Stimulated activated memory B cell treated with anti-CD40 and anti-IgM and Interleukin-4, amounts not matched to agents 10 μg/mL and 1 μg/mL and 100 μg/mL, for 72 hours (primary cell): ENCODE results near the gene LRP3.

Experiments
- ATAC-seq: fragments of 150-1000 bp; cut with Tn5 transposase; 2 replicates; pipeline ENCODE4 v1.10.0; 2021
- H3K27ac Mint-ChIP-seq: one replicate; pipeline ENCODE4 v1.8.0; 2022; ENCODE audit warnings: mild to moderate bottlenecking, mixed read lengths
- H3K27me3 Mint-ChIP-seq: one replicate; pipeline ENCODE4 v1.8.0; 2022; ENCODE audit warnings: mixed read lengths
- H3K36me3 Mint-ChIP-seq: one replicate; pipeline ENCODE4 v1.8.0; 2022; ENCODE audit warnings: mixed read lengths
- H3K4me1 Mint-ChIP-seq: one replicate; pipeline ENCODE4 v1.8.0; 2022; ENCODE audit warnings: mixed read lengths
- H3K4me3 Mint-ChIP-seq: one replicate; pipeline ENCODE4 v1.8.0; 2022; ENCODE audit warnings: mild to moderate bottlenecking, moderate library complexity, mixed read lengths
- H3K9me3 Mint-ChIP-seq: one replicate; pipeline ENCODE4 v1.8.0; 2022; ENCODE audit warnings: mixed read lengths

The LRP3 gene

GRCh38 chr19:33193269-33193864 is 763 bp upstream of the LRP3 start:
- Mint-ChIP-seq H3K9me3 (no peaks in the 10 kb centered on the region), H3K4me1 (peaks cover 10% of the 10 kb centered on the region), H3K4me3 (peak overlapping the region; percentile 54), H3K27ac (no peak overlapping the region), H3K27me3 (peaks cover 73% of the 10 kb centered on the region), H3K36me3 (no peaks in the 10 kb centered on the region)
- no peak for ATAC-seq

- Mint-ChIP-seq H3K4me1 (peaks cover 10% of the 10 kb centered on the region), H3K9me3 (no peaks in the 10 kb centered on the region), H3K4me3 (no peak overlapping the region), H3K27me3 (peaks cover 69% of the 10 kb centered on the region), H3K36me3 (no peaks in the 10 kb centered on the region), H3K27ac (no peak overlapping the region)
- no peak for ATAC-seq
Measured at GRCh38 chr19:33194532-33194885, 379 bp downstream of the LRP3 start.

GRCh38 chr19:33194886-33195644 is 935 bp downstream of the LRP3 start:
- Mint-ChIP-seq H3K4me3 (no peak overlapping the region), H3K27me3 (peaks cover 64% of the 10 kb centered on the region), H3K36me3 (no peaks in the 10 kb centered on the region), H3K9me3 (no peaks in the 10 kb centered on the region), H3K27ac (no peak overlapping the region), H3K4me1 (peaks cover 10% of the 10 kb centered on the region)
- no peak for ATAC-seq

- Mint-ChIP-seq H3K36me3 (no peaks in the 10 kb centered on the region), H3K27ac (no peak overlapping the region), H3K4me1 (peaks cover 10% of the 10 kb centered on the region), H3K27me3 (peaks cover 57% of the 10 kb centered on the region), H3K4me3 (no peak overlapping the region), H3K9me3 (no peaks in the 10 kb centered on the region)
- no peak for ATAC-seq
Measured at GRCh38 chr19:33195645-33196347, 1.7 kb downstream of the LRP3 start.

- ATAC-seq, result no peak
- Mint-ChIP-seq H3K9me3 (no peaks in the 10 kb centered on the region), H3K4me1 (peaks cover 10% of the 10 kb centered on the region), H3K4me3 (no peak overlapping the region), H3K36me3 (no peaks in the 10 kb centered on the region), H3K27ac (no peak overlapping the region), H3K27me3 (peaks cover 57% of the 10 kb centered on the region)
Measured at GRCh38 chr19:33196446-33197193, 2.5 kb downstream of the LRP3 start.

GRCh38 chr19:33197591-33198000 is 3.5 kb downstream of the LRP3 start:
- H3K27ac Mint-ChIP-seq, result no peak overlapping the region
- peaks cover 48% of the 10 kb centered on the region for H3K27me3 Mint-ChIP-seq
- no peaks in the 10 kb centered on the region for H3K36me3 Mint-ChIP-seq
- no peak overlapping the region for H3K4me3 Mint-ChIP-seq
- no peak for ATAC-seq
- H3K4me1 Mint-ChIP-seq, result peaks cover 10% of the 10 kb centered on the region
- no peaks in the 10 kb centered on the region for H3K9me3 Mint-ChIP-seq

GRCh38 chr19:33198169-33198568 is 4.0 kb downstream of the LRP3 start:
- H3K4me1 Mint-ChIP-seq, result peaks cover 10% of the 10 kb centered on the region
- no peak for ATAC-seq
- H3K4me3 Mint-ChIP-seq, result no peak overlapping the region
- H3K36me3 Mint-ChIP-seq, result no peaks in the 10 kb centered on the region
- peaks cover 42% of the 10 kb centered on the region for H3K27me3 Mint-ChIP-seq
- H3K27ac Mint-ChIP-seq, result no peak overlapping the region
- H3K9me3 Mint-ChIP-seq, result no peaks in the 10 kb centered on the region

- H3K9me3 Mint-ChIP-seq, result no peaks in the 10 kb centered on the region
- H3K36me3 Mint-ChIP-seq, result no peaks in the 10 kb centered on the region
- peaks cover 34% of the 10 kb centered on the region for H3K27me3 Mint-ChIP-seq
- no peak for ATAC-seq
- no peak overlapping the region for H3K27ac Mint-ChIP-seq
- peaks cover 10% of the 10 kb centered on the region for H3K4me1 Mint-ChIP-seq
- H3K4me3 Mint-ChIP-seq, result no peak overlapping the region
Measured at GRCh38 chr19:33199441-33200265, 5.5 kb downstream of the LRP3 start.

- Mint-ChIP-seq H3K36me3 (no peaks in the 10 kb centered on the region), H3K27me3 (peaks cover 20% of the 10 kb centered on the region), H3K4me3 (no peak overlapping the region), H3K4me1 (peaks cover 10% of the 10 kb centered on the region), H3K27ac (no peak overlapping the region), H3K9me3 (no peaks in the 10 kb centered on the region)
- ATAC-seq, result no peak
Measured at GRCh38 chr19:33201473-33201872, 7.3 kb downstream of the LRP3 start.

GRCh38 chr19:33201886-33202545 is 7.9 kb downstream of the LRP3 start:
- H3K4me1 Mint-ChIP-seq, result peaks cover 9% of the 10 kb centered on the region
- no peak overlapping the region for H3K4me3 Mint-ChIP-seq
- H3K9me3 Mint-ChIP-seq, result no peaks in the 10 kb centered on the region
- no peak overlapping the region for H3K27ac Mint-ChIP-seq
- H3K36me3 Mint-ChIP-seq, result no peaks in the 10 kb centered on the region
- ATAC-seq, result no peak
- peaks cover 15% of the 10 kb centered on the region for H3K27me3 Mint-ChIP-seq

- Mint-ChIP-seq H3K27ac (no peak overlapping the region), H3K4me3 (no peak overlapping the region), H3K27me3 (peaks cover 10% of the 10 kb centered on the region), H3K9me3 (no peaks in the 10 kb centered on the region), H3K4me1 (peaks cover under 1% of the 10 kb centered on the region), H3K36me3 (no peaks in the 10 kb centered on the region)
- no peak for ATAC-seq
Measured at GRCh38 chr19:33202546-33203507, 8.7 kb downstream of the LRP3 start.

- Mint-ChIP-seq H3K9me3 (no peaks in the 10 kb centered on the region), H3K27me3 (peaks cover 10% of the 10 kb centered on the region), H3K27ac (no peak overlapping the region), H3K4me1 (no peaks in the 10 kb centered on the region), H3K4me3 (no peak overlapping the region), H3K36me3 (no peaks in the 10 kb centered on the region)
- ATAC-seq, result no peak
Measured at GRCh38 chr19:33203529-33203928, 9.4 kb downstream of the LRP3 start.

GRCh38 chr19:33204136-33204973 is 10.2 kb downstream of the LRP3 start:
- no peaks in the 10 kb centered on the region for H3K9me3 Mint-ChIP-seq
- no peaks in the 10 kb centered on the region for H3K36me3 Mint-ChIP-seq
- H3K4me1 Mint-ChIP-seq, result no peaks in the 10 kb centered on the region
- no peak overlapping the region for H3K4me3 Mint-ChIP-seq
- H3K27me3 Mint-ChIP-seq, result peaks cover 10% of the 10 kb centered on the region
- no peak overlapping the region for H3K27ac Mint-ChIP-seq
- no peak for ATAC-seq
